ENCODE data around the gene WAC.

The WAC gene

DNA sequence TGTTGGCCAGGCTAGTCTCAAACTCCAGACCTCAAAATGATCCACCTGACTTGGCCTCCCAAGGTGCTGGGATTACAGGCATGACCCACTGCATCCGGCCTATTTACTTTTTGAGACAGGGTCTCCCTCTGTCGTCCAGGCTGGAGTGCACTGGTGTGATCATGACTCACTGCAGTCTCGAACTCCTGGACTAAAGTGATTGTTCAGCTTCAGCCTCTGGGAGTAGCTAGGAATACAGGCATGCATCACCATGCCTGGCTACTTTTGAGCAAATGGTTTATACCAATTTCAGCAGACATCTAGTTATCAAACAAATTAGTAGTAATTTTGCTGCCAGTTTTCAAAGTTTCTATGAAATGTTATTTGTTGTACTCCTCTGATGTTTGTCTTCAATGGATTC lies 2.2 kb upstream of the WAC start:
- DNase-seq (ENCODE audit: low read depth in 2 of 2): no peak

DNA sequence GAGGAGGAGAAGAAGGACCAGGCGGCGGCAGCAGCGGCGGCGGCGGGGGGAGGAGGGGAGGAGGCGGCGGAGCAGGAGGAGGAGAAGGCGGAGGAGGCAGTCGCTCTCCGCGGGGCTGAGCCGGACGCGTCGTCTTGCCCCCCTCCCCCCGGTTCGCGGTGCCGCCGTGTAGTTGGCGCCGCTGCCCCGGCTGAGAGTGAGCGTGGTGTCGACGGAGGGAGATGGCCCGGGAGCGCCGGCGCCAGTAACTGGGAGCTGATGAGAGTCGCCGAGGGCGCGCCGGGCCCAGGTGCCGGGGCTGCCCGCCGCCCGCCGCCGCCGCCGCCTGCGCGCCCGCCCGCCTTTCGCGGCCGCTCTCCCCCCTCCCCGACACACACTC lies 257 bp downstream of the WAC start:
- no peak for DNase-seq (ENCODE audit: low read depth in 2 of 2)

DNA sequence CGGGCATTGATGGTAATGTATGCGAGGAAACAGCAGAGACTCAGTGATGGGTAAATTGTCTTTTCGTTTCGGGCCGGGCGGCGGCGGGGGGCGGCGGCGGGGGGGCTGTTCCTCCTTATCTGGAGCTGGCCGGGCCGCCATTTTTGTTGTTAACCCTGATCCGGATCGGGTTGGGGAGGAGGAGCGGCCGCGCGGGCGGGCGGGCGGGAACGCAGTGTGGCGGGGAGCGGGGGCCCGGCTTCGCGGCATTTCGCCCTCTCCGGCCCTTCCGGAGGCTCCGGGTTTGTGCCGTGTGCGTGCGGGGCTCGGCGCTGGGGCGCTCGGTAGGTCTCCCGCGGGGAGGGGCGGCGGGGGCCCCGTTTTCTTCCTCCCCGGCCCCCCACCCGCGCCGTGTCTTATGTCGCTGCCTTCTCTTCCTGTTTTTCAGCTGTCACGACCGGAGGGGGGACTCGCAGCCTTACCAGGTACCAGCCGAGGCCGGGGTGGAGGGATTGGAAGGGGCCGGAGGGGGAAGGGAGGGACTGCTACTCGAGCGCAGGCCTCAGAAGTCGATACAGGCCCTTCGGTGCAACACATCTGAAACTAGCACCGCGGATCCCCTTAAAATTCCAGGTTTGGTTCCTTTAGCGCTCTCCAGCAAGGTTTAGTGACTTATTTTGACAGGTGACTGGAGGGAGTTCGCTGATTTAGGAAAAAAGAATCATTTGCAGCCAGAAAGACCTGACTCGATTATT lies 820 bp downstream of the WAC start:
- peak; percentile 29 to 48 for DNase-seq (ENCODE audit: low read depth in 2 of 2)

DNA sequence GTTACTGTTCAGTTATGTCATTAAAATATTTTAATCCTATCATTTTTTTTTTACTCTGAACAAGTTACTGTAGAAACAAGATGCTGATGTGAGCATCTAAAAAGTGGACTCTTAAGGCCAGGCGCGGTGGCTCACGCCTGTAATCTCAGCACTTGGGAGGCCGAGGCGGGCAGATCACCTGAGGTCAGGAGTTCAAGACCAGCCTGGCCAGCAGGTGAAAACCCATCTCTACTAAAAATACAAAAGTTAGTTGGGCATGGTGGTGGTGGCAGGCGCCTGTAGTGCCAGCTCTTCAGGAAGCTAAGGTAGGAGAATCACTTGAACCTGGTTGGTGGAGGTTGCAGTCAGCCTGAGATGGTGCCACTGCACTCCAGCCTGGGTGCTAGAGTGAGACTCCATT lies 2.9 kb downstream of the WAC start:
- DNase-seq (ENCODE audit: low read depth in 2 of 2): no peak

DNA sequence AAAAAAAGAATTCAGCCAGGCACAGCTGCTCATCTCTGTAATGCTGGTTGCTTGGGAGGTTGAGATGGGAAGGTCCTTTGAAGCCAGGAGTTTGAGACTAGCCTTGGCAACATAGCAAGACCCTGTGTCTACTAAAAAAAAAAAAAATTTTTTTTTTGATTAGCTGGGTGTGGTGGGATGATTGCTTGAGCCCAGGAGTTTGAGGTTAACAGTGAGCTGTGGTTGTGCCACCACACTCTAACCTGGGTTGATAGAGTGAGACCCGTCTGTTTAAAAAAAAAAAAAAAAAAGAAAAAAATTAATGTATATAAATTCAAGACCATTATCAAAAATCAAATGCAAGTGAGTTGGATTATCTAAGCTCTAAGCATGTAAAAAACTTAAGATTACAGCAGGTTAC lies 5.7 kb downstream of the WAC start:
- DNase-seq (ENCODE audit: low read depth in 2 of 2): no peak

DNA sequence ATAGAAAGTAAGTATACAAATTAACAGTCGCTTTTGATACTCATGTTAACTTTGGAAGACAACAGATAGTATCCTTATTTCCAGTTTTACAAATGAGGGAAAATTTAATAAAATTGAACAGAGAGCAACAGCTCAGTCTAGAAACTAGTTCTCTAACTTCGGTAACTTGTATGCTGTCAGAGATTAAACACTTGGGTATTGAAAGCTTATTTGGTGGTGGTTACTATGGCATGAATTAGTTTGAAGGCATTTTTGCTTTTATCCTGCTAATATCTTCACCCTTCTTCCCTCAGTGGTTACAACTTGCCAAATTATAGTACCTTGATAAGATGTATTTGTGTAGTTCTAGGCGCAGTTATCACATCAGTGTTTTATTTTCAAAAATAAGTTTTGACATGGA lies 7.2 kb downstream of the WAC start:
- DNase-seq (ENCODE audit: low read depth in 2 of 2): no peak

DNA sequence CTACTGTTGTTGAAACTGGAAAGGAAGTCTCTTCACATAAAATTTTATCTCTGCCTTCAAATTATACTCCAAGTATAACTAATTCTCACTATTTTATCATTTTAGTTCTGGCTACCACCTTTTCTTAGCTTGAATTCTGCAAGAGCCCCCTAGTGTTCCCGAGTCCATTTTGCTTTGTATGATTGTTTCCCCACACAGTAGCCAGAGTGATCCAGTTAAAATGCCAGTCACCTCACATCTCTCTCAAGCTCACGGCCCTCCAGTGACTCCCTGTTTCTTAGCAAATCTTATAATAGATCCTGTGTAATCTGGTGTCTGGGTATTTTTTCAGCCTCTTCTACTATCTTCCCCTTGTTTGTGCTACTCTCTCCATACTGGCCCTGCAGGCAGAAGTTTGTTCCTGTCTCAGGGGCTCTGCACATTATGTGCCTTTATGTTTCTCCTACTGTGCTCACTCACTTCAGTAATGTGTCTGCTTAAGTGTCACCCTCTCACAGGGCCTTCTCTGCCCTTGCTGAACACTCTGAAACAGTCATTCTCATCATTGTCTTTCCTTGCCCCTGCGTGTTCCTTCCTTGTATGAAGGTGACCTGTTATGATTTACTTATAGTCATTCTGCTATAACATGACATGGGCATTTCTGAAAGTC lies 8.9 kb downstream of the WAC start:
- no peak for DNase-seq (ENCODE audit: low read depth in 2 of 2)

DNA sequence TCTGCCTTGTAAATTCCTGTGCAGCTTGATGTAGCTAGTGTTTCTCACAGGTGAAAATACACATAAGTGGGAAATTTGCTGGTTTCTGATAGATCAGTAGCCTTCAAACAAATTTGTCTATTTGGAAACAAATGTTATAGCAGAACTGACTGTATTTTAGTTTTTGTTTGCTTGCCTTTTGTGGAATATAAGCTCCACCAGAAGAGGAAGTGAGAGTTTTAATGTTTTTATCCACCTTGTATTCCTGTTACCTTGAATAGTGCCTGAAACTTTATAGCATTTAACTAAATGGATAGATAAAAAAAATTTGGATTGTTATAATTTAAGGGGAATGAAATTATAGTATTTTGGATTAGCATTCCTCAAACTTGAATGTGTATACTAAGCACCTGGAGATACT lies 9.8 kb downstream of the WAC start:
- no peak for DNase-seq (ENCODE audit: low read depth in 2 of 2)

DNA sequence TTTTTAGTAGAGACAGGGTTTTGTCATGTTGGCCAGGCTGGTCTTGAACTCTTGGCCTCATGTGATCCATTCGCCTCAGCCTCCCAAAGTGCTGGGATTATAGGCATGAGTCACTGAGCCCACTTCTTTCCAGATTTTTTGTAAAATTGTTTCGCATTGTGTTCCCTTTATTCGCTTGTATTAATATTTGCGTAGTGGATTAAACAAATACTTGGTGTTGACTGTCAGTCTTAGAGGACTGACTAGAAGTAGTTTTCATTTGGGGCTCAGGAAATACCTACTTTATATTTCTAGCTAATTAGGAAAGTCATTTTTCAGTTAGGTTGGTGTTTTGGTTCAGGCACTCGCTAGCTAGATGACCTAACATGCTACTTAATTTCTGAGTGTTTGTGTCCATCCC lies 11.1 kb downstream of the WAC start:
- no peak for DNase-seq (ENCODE audit: low read depth in 2 of 2)

DNA sequence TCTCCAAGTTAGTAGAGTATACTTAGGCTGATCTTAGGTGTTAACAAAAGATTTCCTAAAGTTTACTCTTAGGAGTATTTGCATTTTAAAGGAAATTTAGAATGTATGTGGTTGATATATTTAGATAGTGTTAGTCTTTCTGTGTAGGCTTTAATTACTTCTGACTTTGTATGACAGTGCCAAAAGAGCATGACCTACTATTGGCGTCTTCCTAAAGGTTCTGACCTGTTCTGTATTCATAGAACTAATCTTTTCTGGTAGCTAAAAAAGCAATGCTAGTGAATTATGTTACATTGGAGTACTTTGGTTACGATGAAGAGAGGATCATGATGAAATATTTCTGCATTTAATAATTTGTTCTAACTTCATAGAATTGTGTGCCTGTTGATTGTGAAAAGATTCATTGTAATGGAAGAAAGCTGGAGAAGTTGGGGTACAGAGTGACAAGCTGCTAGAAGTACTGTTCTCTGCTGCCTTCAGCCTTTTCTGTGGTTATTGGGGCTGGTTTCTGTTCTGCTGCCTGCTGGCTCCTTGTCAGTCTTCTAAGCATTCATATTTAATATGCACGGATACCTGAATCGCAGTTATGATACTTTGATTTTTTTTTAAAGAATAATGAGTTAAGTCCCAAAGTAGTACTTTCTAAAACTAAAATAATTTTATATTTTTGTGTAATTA lies 13.2 kb downstream of the WAC start:
- no peak for DNase-seq (ENCODE audit: low read depth in 2 of 2)

DNA sequence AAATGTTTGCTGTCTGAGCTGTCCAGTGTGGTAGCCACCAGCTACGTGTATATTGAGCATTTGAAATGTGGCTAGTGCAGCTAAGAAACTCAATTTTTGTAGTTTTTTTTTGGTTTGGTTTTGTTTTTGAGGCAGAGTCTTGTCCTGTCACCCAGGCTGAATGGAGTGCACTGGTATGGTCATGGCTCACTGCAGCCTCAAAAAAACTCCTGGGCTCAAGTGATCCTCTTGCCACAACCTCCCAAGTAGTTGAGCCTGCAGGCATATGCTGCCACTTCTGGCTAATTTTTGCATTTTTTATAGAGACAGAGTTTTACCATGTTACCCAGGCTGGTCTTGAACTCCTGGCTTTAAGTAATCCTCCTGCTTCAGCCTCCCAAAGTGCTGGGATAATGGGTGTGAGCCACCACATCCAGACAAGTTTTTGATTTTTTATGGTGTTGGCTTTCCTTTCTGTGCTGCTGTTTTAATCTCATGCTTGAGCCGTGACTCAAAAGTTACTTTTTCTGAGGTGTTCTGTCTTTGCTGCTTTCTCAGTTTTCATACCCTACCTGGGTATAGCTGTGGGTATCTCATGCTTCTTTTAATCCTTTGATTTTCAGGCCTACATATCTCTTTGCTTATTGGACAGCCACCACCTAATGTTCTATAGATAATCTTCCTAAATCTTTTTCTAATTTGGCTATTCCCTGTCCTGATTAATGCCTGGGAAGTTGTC lies 16.0 kb downstream of the WAC start:
- DNase-seq (ENCODE audit: low read depth in 2 of 2): no peak

DNA sequence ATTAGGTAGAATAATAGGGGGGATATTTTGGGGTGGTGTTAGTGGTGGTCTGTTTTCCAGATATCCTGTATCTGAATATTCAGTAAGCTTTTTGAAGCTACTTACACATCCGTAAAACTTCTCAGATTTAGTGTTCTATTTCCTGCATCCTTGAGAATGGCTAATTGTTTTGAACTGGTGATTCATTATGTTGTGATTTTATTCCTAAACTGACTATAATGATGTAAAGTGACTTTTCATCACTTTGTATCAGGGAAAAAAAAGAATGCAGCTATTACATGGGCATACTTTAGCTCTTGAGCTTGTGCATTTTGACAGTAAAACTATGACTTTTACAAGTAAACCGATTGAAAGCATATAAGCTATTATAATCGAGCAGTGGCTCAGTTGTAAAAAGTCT lies 18.2 kb downstream of the WAC start:
- no peak for DNase-seq (ENCODE audit: low read depth in 2 of 2)

DNA sequence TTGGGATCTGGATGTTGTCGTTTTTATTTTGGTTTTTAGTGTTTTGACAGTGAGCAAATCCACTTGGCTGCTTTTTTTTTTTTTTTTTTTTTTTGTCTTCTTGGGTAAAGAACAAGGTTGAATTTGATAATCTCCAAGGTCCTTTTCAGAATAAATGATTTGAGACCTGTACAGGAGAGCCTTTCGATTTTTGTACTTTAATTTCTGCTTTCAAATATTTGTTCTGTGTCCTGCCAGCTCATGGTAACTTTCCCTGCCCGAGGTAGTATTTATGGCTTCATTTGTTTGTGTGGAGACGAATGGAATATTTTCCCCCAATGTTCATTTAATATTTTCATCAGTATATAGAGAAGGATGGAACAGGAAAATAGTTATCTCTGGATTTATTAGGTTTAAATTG lies 19.9 kb downstream of the WAC start:
- no peak for DNase-seq (ENCODE audit: low read depth in 2 of 2)

DNA sequence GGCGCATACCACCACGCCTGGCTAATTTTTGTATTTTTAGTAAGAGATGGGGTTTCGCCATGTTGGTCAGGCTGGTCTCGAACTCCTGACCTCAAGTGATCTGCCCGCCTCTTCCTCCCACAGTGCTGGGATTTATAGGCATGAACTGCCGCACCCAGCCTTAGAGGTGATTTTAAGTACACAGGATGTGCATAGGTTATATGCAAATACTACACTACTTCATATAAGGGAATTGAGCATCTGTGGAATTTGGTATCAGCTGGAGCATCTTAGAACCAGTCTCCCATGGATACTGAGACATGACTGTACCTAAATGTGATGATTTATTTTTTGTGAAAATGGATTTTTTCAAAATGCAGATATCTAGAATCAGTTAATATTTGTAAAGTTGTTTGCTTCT lies 21.1 kb downstream of the WAC start:
- no peak for DNase-seq (ENCODE audit: low read depth in 2 of 2)

DNA sequence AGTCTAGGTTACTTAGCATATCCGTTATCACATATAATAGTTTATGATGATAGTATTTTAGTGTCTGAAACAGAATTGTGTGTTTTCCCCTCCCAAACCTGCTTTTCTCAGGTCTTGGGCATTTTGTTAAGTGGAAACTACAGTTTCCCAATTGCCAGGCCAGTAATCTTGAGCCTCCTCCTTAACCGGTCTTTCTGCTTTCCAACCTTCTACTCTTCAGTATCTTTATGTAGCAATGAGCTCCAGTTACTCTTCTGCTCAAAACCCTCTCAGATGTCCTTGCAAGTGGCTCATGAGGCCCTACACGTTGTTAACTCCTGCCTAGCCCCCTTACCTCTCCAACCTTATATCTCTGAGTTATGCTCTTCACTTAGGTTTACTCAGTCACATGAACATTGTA lies 22.0 kb downstream of the WAC start:
- no peak for DNase-seq (ENCODE audit: low read depth in 2 of 2)

DNA sequence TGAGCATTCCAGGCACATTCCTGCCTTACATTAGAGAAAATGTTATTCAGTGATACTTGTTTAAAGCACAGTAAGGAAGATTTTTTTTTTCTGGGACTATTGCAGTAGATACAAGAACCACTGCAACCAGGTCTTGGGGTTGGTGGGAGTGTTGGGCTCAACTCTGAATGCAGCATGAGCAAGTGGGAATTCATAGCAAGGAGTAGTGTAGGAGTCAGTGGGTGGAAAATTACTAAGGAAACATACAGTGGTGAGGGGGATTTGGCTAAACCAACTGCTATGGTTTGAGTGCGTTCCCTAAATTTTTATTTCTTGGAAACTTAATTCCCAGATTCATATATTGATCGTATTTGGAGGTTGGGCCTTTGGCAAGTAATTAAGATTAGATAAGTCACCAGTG lies 22.4 kb downstream of the WAC start:
- DNase-seq (ENCODE audit: low read depth in 2 of 2): no peak

DNA sequence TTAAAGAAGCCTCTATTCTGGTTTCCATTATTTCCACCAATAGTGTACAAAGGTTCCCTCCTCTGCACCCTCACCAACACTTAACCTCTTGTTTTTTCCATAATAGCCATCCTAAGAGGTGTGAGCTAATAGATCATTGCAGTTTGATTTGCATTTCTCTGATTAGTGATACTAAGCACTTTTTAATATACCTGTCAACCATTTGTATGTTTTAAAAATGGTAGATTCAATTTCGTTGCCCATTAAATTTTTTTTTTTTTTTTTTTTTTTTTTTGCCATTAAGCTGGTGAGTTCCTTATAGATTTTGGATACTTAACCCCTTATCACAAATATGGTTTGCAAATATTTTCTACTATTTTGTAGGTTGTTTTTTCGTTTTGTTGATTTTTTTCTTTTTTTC lies 23.2 kb downstream of the WAC start:
- DNase-seq (ENCODE audit: low read depth in 2 of 2): no peak

DNA sequence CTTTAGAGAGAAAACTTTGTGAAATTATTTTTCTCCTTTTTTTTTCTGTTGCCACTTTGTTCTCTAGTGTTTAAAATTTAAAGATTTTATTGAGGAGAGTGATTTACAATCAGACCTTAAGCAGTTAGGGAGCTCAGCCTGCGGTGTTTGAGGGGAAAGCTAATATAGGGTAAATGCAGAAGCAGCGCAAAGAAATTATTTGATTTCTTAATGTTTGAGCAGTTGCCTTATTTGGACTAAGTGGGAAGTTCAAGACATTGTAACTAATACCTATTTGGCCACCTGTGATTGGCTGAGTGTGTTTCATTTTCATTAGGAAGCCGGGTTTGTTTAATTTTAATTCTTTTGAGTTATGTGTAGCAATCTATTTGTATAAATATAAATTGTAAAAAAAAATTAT lies 25.3 kb downstream of the WAC start:
- DNase-seq (ENCODE audit: low read depth in 2 of 2): no peak

DNA sequence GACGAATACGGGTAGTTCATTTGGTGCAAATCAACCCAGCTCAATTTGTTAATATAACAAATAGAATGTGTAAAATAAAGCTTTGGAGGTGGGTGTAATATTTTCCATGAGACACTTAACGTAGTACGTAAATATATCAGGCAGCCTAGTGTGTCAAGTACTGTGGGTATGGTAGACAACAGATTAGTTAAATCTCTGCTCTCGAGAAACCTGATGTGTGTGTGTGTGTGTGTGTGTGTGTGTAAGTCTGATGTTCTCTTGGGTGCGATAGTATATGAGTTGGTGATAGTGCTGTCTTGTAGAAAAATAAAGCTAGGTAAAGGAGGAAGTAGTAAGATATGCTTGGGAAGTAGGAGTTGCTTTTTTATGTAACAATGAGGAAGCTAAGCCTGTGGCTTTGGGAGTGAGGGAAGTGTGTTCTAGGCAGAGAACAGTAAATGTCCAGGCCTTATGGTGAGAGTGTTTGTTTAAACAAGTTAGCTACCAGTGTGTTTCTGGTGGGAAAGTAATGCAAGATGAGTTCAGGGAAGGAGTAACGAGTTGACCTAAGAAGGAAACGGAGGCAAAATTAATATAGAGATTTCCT lies 26.1 kb downstream of the WAC start:
- no peak for DNase-seq (ENCODE audit: low read depth in 2 of 2)

DNA sequence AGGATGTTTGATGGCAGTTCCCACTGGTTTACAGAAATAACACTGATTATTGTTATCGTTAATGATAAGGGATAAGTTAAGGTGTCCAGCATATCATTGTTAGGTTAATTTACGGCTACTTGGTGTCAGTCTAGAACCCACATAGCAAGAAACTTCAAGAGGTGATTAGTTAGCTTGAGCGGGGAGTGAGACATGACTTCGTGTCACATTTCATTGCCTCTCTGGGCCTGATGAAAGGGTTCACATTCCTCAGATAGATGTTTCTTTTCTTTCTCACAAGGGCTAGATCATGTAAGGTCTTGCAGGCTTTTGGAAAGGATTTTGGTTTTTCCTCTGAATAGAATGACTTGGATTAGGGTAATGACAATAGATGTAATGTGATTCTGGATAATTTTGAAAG lies 26.7 kb downstream of the WAC start:
- DNase-seq (ENCODE audit: low read depth in 2 of 2): no peak

DNA sequence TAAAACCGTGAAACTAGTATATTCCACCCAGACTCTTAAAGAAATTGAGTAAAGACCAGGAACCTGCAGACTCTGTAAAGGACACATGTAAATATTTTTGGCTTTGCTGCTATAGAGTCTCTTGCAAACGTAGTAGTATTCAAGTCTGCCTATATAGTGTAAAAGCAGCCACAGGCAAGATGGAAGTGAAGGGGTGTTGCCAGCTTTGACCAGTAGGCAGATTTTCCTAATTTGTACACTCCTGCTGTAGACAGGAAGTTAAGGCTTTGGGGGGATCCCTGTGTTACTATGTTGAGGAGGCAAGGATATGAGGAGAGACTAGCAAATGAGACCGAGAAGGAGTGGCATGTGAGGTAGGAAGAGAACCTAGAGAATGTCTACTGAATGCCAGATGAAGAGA lies 27.7 kb downstream of the WAC start:
- no peak for DNase-seq (ENCODE audit: low read depth in 2 of 2)

DNA sequence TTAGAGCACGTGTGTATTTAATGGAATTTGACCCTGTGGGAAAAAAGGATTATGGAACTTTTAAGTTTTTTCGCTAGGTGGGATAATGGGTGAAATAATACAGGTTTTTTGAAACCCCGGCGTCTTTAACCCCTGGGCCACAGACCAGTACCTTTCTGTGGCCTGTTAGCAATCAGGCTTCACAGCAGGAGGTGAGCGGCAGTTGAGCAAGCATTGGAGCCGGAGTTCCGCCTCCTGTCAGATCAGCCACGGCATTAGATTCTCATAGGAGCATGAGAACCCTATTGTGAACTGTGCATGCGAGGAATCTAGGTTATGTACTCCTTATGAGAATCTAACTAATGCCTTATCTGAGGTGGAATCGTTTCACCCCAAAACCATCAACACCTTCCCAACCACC lies 28.6 kb downstream of the WAC start:
- no peak for DNase-seq (ENCODE audit: low read depth in 2 of 2)
